Endothelial cell of umbilical vein (primary cell): ENCODE results near the gene PADI1. TPM values are rescaled to one million over a fixed set of nuclear protein-coding genes. Genes with fewer than 3 reads are reported as not detected.

Source experiments
- BruUV-seq: library from RNA; stranded (reverse); fragments of 400-500 nt; replicated peaks from 2 replicates; lab custom pipeline; 2021; lab: Mats Ljungman, UMichigan
- CTCF ChIA-PET: fragments of 300-600, 350-600 bp; sonication (Branson Sonifier 250); formaldehyde crosslinking; loops from one replicate; lab custom pipeline; 2021; ENCODE audit warnings: antibody characterized with exemption, inconsistent platforms; lab: Charles Lee
- POLR2A ChIA-PET: fragments of 300-600, 350-600 bp; sonication (Branson Sonifier 250); formaldehyde crosslinking; loops from one replicate; lab custom pipeline; 2021; ENCODE audit warnings: antibody characterized with exemption, inconsistent platforms; lab: Charles Lee
- DNase-seq: peaks from one replicate; pipeline ENCODE4 v3.0.0-alpha.2; 2011; ENCODE audit warnings: low read depth, low spot score
- FAIRE-seq: peaks from 2 replicates; lab custom pipeline; 2011; peaks lifted over from hg19 to GRCh38; lab: Jason Lieb, UNC
- H2AFZ ChIP-seq: 2 replicates; pipeline ENCODE4 v1.6.0; 2012; ENCODE audit warnings: low read depth, low read length, control low read depth, inconsistent platforms
- H3K27ac ChIP-seq: 2 replicates; pipeline ENCODE4 v1.5.1; 2011; ENCODE audit warnings: low read depth, mild to moderate bottlenecking, control low read depth, low read length, moderate library complexity; ENCODE audit not compliant: insufficient read depth
- H3K27me3 ChIP-seq, 2 experiments: 2 replicates each; pipeline versions ENCODE4 v1.6.0 to v1.6.1; 2011; ENCODE audit warnings: low read length in 2 of 2, mixed read lengths in 1 of 2; ENCODE audit not compliant: control insufficient read depth in 2 of 2, insufficient read depth in 2 of 2
- H3K36me3 ChIP-seq, 2 experiments: 2 replicates in 1 of 2; 3 replicates in 1 of 2; pipeline ENCODE4 v1.5.1; 2011; ENCODE audit warnings: low read length in 2 of 2, mild to moderate bottlenecking in 1 of 2, moderate library complexity in 1 of 2; ENCODE audit not compliant: control insufficient read depth in 2 of 2, insufficient read depth in 2 of 2; ENCODE audit errors: extremely low read depth in 1 of 2
- H3K4me1 ChIP-seq: 3 replicates; pipeline ENCODE4 v1.5.1; 2011; ENCODE audit warnings: mild to moderate bottlenecking, low read length; ENCODE audit not compliant: control insufficient read depth, insufficient read depth; ENCODE audit errors: extremely low read depth
- H3K4me2 ChIP-seq: 2 replicates; pipeline ENCODE4 v1.6.1; 2011; ENCODE audit warnings: low read length, control low read depth, mixed read lengths; ENCODE audit not compliant: insufficient read depth
- H3K4me3 ChIP-seq, 3 experiments: fragments of 200-600 bp in 1 of 3; sonication (generic), shearing (Covaris generic) in 1 of 3; replicated peaks in 1 of 3; 2 replicates each; pipeline ENCODE4 v1.5.1; 2011 to 2016; ENCODE audit warnings: control low read depth in 3 of 3, low read length in 3 of 3, mild to moderate bottlenecking in 2 of 3, inconsistent platforms in 1 of 3, low read depth in 1 of 3, moderate library complexity in 1 of 3; ENCODE audit not compliant: insufficient read depth in 1 of 3
- H3K79me2 ChIP-seq: 2 replicates; pipeline ENCODE4 v1.6.0; 2012; ENCODE audit warnings: low read length, inconsistent platforms; ENCODE audit not compliant: control insufficient read depth, insufficient read depth
- H3K9ac ChIP-seq: replicated peaks from 2 replicates; pipeline ENCODE3; 2011; ENCODE audit warnings: low read length, control low read depth; ENCODE audit not compliant: insufficient read depth; ENCODE audit errors: extremely low read depth
- H3K9me1 ChIP-seq: replicated peaks from 3 replicates; pipeline ENCODE4 v1.6.0; 2011; ENCODE audit warnings: mild to moderate bottlenecking, low read length; ENCODE audit not compliant: control insufficient read depth, insufficient read depth; ENCODE audit errors: extremely low read depth
- H3K9me3 ChIP-seq: replicated peaks from 2 replicates; pipeline ENCODE4 v1.5.1; 2012; ENCODE audit warnings: low read length, inconsistent platforms; ENCODE audit not compliant: control insufficient read depth, insufficient read depth
- H4K20me1 ChIP-seq: replicated peaks from 2 replicates; pipeline ENCODE3; 2011; ENCODE audit warnings: mild to moderate bottlenecking, low read length; ENCODE audit not compliant: control insufficient read depth, insufficient read depth; ENCODE audit errors: extremely low read depth
- CTCF ChIP-seq, 2 donors: IDR thresholded peaks; 1 replicate in 1 of 2; 2 replicates in 1 of 2; pipeline ENCODE4 v1.5.1; 2011; ENCODE audit warnings: low read length in 2 of 2, mild to moderate bottlenecking in 2 of 2, moderate library complexity in 2 of 2, control low read depth in 1 of 2, inconsistent platforms in 1 of 2, low read depth in 1 of 2; ENCODE audit not compliant: insufficient read depth in 1 of 2; ENCODE audit errors: extremely low read depth in 1 of 2
- EZH2 ChIP-seq: IDR thresholded peaks from 2 replicates; pipeline ENCODE4 v1.6.1; 2012; ENCODE audit warnings: borderline replicate concordance, low read depth, mild to moderate bottlenecking, moderate library complexity, low read length, inconsistent platforms; ENCODE audit not compliant: severe bottlenecking
- FOS ChIP-seq: IDR thresholded peaks from 2 replicates; pipeline ENCODE4 v1.6.1; 2011; ENCODE audit warnings: mild to moderate bottlenecking, low read length, moderate library complexity, borderline replicate concordance; ENCODE audit not compliant: insufficient read depth
- GATA2 ChIP-seq: IDR thresholded peaks from 2 replicates; pipeline ENCODE4 v1.7.0; 2011; ENCODE audit warnings: low read depth, mild to moderate bottlenecking, moderate library complexity, mixed read lengths, low read length; ENCODE audit not compliant: insufficient read length, insufficient read depth
- JUN ChIP-seq: IDR thresholded peaks from 2 replicates; pipeline ENCODE4 v1.6.1; 2011; ENCODE audit warnings: borderline replicate concordance, low read depth; ENCODE audit not compliant: insufficient read length, insufficient read depth
- MYC ChIP-seq: IDR thresholded peaks from one replicate; pipeline ENCODE4 v1.6.1; 2011; ENCODE audit warnings: mild to moderate bottlenecking, low read depth, low read length
- POLR2A ChIP-seq: IDR thresholded peaks from 2 replicates; pipeline ENCODE4 v1.6.1; 2012; ENCODE audit warnings: low read depth, mild to moderate bottlenecking, control low read depth, low read length
- POLR2AphosphoS5 ChIP-seq: IDR thresholded peaks from 2 replicates; pipeline ENCODE4 v1.6.1; 2012; ENCODE audit warnings: low read depth, mild to moderate bottlenecking, control low read depth, low read length, moderate library complexity; ENCODE audit not compliant: insufficient read depth
- dilution Hi-C: fragments of 300-500 bp; cut with MboI; formaldehyde crosslinking; loops from one replicate; pipeline ENCODE4 v1.15.0; 2019; ENCODE audit warnings: low sequenced_read_pairs; ENCODE audit not compliant: extremely low pct_ligation_motif_present
- intact Hi-C: fragments of 100-400 bp; cut with micrococcal nuclease; formaldehyde crosslinking; loops from one replicate; pipeline ENCODE4 v1.10.0; 2022
- polyA plus RNA-seq, 4 experiments: library from polyadenylated mRNA; depleted of rRNA in 3 of 4; stranded (reverse) in 3 of 4; unstranded in 1 of 4; fragments of >200 nt; gene quantifications; 2 replicates each; pipeline versions ENCODE4 v1.2.1 to v1.2.3, GENCODE V29; 2011 to 2012; ENCODE audit warnings: missing spikeins in 1 of 4
- total RNA-seq: library from RNA; stranded (reverse); gene quantifications from 2 replicates; pipeline ENCODE4 v1.2.3, GENCODE V29; 2021
- TF ChIP-seq, protein P1 (sequence below): IDR thresholded peaks from 2 replicates; pipeline ENCODE4 v1.6.1; 2011; ENCODE audit not compliant: insufficient read depth, insufficient read length

The PADI1 gene
- total and polyA plus RNA-seq, 2 donors (not counting 3 experiments of a cell fraction or from before 2014, with no cell fraction given): 0.01 TPM; not detected in 1

DNA sequence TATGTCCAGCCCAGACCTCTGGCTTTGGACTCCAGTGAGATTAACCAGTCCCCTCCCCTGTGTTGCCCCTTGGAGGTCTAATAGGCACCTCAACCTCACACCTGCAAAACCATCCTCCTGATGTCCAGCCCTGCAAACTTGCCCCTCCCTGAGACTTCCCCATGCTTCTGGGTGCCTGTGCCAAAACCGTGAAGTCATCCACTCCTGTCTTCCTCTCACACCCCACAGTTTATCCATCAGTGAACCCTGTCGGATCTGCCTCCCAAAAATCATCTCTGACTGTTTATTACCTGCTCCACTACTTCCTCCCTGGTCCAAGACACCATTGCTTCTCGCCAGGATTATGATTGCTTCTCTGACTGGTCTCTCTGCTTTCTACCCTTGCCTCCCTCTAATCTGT lies 31.7 kb upstream of the PADI1 start:
- DNase-seq: no peak
- dilution Hi-C loops (no loop called here), intact Hi-C loops (no loop called here)
- no peak overlapping the region for H3K4me2 ChIP-seq
- no peaks in the 10 kb centered on the region for H3K36me3 ChIP-seq
- no peaks in the 10 kb centered on the region for H3K79me2 ChIP-seq
- no peak overlapping the region for H3K4me3 ChIP-seq
- TF ChIP-seq CTCF (IDR thresholded peaks at IDR 0.05; ENCODE audit: extremely low read depth in 1 of 2, insufficient read depth in 1 of 2, low read depth in 1 of 2, low read length in 2 of 2) (no peak), MYC (no peak), POLR2AphosphoS5 (no peak), FOS (no peak), EZH2 (no peak), POLR2A (no peak), JUN (no peak), GATA2 (no peak)
- TF ChIP-seq, protein P1, sequence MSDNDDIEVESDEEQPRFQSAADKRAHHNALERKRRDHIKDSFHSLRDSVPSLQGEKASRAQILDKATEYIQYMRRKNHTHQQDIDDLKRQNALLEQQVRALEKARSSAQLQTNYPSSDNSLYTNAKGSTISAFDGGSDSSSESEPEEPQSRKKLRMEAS: no peak
- no peak overlapping the region for H3K27ac ChIP-seq
- FAIRE-seq: no peak
- BruUV-seq: no TSS peak
- H4K20me1 ChIP-seq: no peaks in the 10 kb centered on the region
- no peaks in the 10 kb centered on the region for H3K9me3 ChIP-seq
- H2AFZ ChIP-seq: no peak overlapping the region
- ChIA-PET POLR2A (no interaction called here), CTCF (no interaction called here)
- no peak overlapping the region for H3K9ac ChIP-seq
- no peaks in the 10 kb centered on the region for H3K9me1 ChIP-seq
- no peaks in the 10 kb centered on the region for H3K4me1 ChIP-seq
- peaks cover 4 to 6% of the 10 kb centered on the region in 2 experiments for H3K27me3 ChIP-seq
